ENCODE measurements around the gene PTPN23. TPM values are rescaled to one million over a fixed set of nuclear protein-coding genes. Genes with fewer than 3 reads are reported as not detected.

The PTPN23 gene
- total and polyA plus RNA-seq, 4 donors = 20.4 to 52.3 (median 24.2) TPM

- Histone ChIP-seq H3K9me3 (ENCODE audit: control insufficient read depth in 4 of 4, insufficient read depth in 3 of 4, low read length in 3 of 4) (no peaks in the 10 kb centered on the region), H3K4me1 (ENCODE audit: control insufficient read depth in 5 of 5, insufficient read depth in 5 of 5, low read length in 5 of 5) (peaks cover 6 to 17% (median 8%) of the 10 kb centered on the region in 5 donors), H3K27me3 (ENCODE audit: control insufficient read depth in 3 of 3, insufficient read depth in 3 of 3, low read length in 2 of 3) (no peaks in the 10 kb centered on the region), H3K36me3 (ENCODE audit: control insufficient read depth in 4 of 4, insufficient read depth in 4 of 4, low read length in 4 of 4) (peaks cover 0 to 2% (median 0%) of the 10 kb centered on the region in 4 donors), H3K27ac (ENCODE audit: low read depth in 1 of 2, low read length in 1 of 2) (peak overlapping the region; percentile 89 to 94), H3K9ac (ENCODE audit: insufficient read depth in 1 of 2, low read length in 2 of 2) (peak overlapping the region; percentile 96 to 99), H3K4me3 (peak overlapping the region; percentile 60)
- DNase-seq (no peak), ATAC-seq (ENCODE audit: insufficient read depth, low FRiP score) (no peak)
- TF ChIP-seq CTCF (IDR thresholded peaks at IDR 0.05; ENCODE audit: control extremely low read depth, extremely low read depth) = no peak
- WGBS, 2 donors = 14% methylated on average over 23 of the region's 23 CpGs
These were observed 708 bp upstream of the PTPN23 start for GRCh38 chr3:47380026-47380600.

GRCh38 chr3:47381317-47382157, 716 bp downstream of the PTPN23 start:
- H3K4me3 ChIP-seq = peak overlapping the region; percentile 93
- TF ChIP-seq CTCF (IDR thresholded peaks at IDR 0.05; ENCODE audit: control extremely low read depth, extremely low read depth) = no peak
- H3K36me3 ChIP-seq (ENCODE audit: control insufficient read depth in 4 of 4, insufficient read depth in 4 of 4, low read length in 4 of 4) = peaks cover 0 to 2% (median 0%) of the 10 kb centered on the region in 4 donors
- H3K27me3 ChIP-seq (ENCODE audit: control insufficient read depth in 3 of 3, insufficient read depth in 3 of 3, low read length in 2 of 3) = no peaks in the 10 kb centered on the region
- 7 to 10% methylated on average over 38 to 44 of the region's 44 CpGs for WGBS, 2 donors
- peak overlapping the region; percentile 65 to 74 for H3K9ac ChIP-seq (ENCODE audit: insufficient read depth in 1 of 2, low read length in 2 of 2)
- DNase-seq (peak; percentile 93), ATAC-seq (ENCODE audit: insufficient read depth, low FRiP score) (peak; percentile 81)
- H3K27ac ChIP-seq (ENCODE audit: low read depth in 1 of 2, low read length in 1 of 2) = peak overlapping the region; percentile 96 to 97
- no peaks in the 10 kb centered on the region for H3K9me3 ChIP-seq (ENCODE audit: control insufficient read depth in 4 of 4, insufficient read depth in 3 of 4, low read length in 3 of 4)
- peaks cover 6 to 17% (median 8%) of the 10 kb centered on the region in 5 donors for H3K4me1 ChIP-seq (ENCODE audit: control insufficient read depth in 5 of 5, insufficient read depth in 5 of 5, low read length in 5 of 5)

GRCh38 chr3:47384425-47384824, 3.6 kb downstream of the PTPN23 start:
- DNase-seq (no peak), ATAC-seq (ENCODE audit: insufficient read depth, low FRiP score) (no peak)
- WGBS, 2 donors = 89 to 91% methylated on average over 4 of the region's 4 CpGs
- H3K27ac ChIP-seq (ENCODE audit: low read depth in 1 of 2, low read length in 1 of 2) = no peak overlapping the region
- H3K4me3 ChIP-seq = no peak overlapping the region
- TF ChIP-seq CTCF (IDR thresholded peaks at IDR 0.05; ENCODE audit: control extremely low read depth, extremely low read depth) = no peak
- peaks cover 0 to 6% (median 2%) of the 10 kb centered on the region in 4 donors for H3K36me3 ChIP-seq (ENCODE audit: control insufficient read depth in 4 of 4, insufficient read depth in 4 of 4, low read length in 4 of 4)
- H3K4me1 ChIP-seq (ENCODE audit: control insufficient read depth in 5 of 5, insufficient read depth in 5 of 5, low read length in 5 of 5) = peaks cover 4 to 14% (median 8%) of the 10 kb centered on the region in 5 donors
- H3K9me3 ChIP-seq (ENCODE audit: control insufficient read depth in 4 of 4, insufficient read depth in 3 of 4, low read length in 3 of 4) = no peaks in the 10 kb centered on the region
- no peaks in the 10 kb centered on the region for H3K27me3 ChIP-seq (ENCODE audit: control insufficient read depth in 3 of 3, insufficient read depth in 3 of 3, low read length in 2 of 3)
- H3K9ac ChIP-seq (ENCODE audit: insufficient read depth in 1 of 2, low read length in 2 of 2) = no peak overlapping the region
